Adrenal gland (tissue), 12 donors: ENCODE results near the gene ZNF644. TPM values are rescaled to one million over a fixed set of nuclear protein-coding genes. Genes with fewer than 3 reads are reported as not detected.
A peak's percentile ranks its signal among the peaks of the same experiment; 100 is the strongest.

Experiments used
- DNase-seq, 7 donors: peaks; one replicate each; pipeline ENCODE4 v3.0.0-alpha.2; 2019 to 2020
- H3K27ac ChIP-seq, 5 donors: fragments of 200-600 bp; sonication (generic) in 4 of 5; 1 replicate in 3 of 5; 2 replicates in 2 of 5; pipeline versions ENCODE4 v1.5.1 to v1.8.0; 2016 to 2020; ENCODE audit warnings: mild to moderate bottlenecking in 1 of 5
- H3K27me3 ChIP-seq: fragments of 200-600 bp; 2 replicates; pipeline ENCODE4 v1.8.0; 2021
- H3K36me3 ChIP-seq, 2 donors: fragments of 200-600 bp; replicated peaks in 1 of 2; 1 replicate in 1 of 2; 2 replicates in 1 of 2; pipeline versions ENCODE4 v1.5.1 to v1.8.0; 2018 to 2022
- H3K4me1 ChIP-seq, 2 donors: fragments of 200-600 bp; replicated peaks in 1 of 2; 1 replicate in 1 of 2; 2 replicates in 1 of 2; pipeline versions ENCODE4 v1.5.1 to v1.8.0; 2018 to 2021
- H3K4me3 ChIP-seq, 4 donors: fragments of 200-600 bp; sonication (generic) in 3 of 4; one replicate each; pipeline ENCODE4 v1.5.1; 2016 to 2018
- H3K9me3 ChIP-seq, 3 donors: fragments of 200-600 bp; sonication (generic) in 1 of 3; replicated peaks in 1 of 3; 1 replicate in 2 of 3; 2 replicates in 1 of 3; pipeline versions ENCODE4 v1.5.1 to v1.8.0; 2016 to 2021
- POLR2A ChIP-seq, 2 donors: fragments of 450-650 bp; IDR thresholded peaks; one replicate each; pipeline ENCODE4 v1.6.1; 2017; ENCODE audit warnings: antibody characterized with exemption in 2 of 2, mild to moderate bottlenecking in 2 of 2, moderate library complexity in 1 of 2
- WGBS, 4 donors: extraction: QIAGEN DNeasy Blood & Tissue Kit in 2 of 4; methylation state at CpG; one replicate each; pipeline versions ENCODE4 v1.1.5 to v1.1.7; 2013 to 2017; 5-methylcytosine and 5-hydroxymethylcytosine counted together
- intact Hi-C, 2 donors: fragments of 100-400 bp; cut with DNase I; formaldehyde crosslinking; loops; one replicate each; pipeline versions ENCODE4 v1.14.1 to v1.15.0; 2022 to 2023
- polyA plus RNA-seq, 3 donors: library from polyadenylated mRNA; stranded (reverse); fragments of 200-250 nt in 2 of 3; fragments of 350-450 nt in 1 of 3; fragmentation: Illumina TruSeq in 1 of 3; extraction: RNeasy Lipid Tissue Mini Kit (QIAGEN cat#74804) in 1 of 3; gene quantifications; one replicate each; pipeline ENCODE4 v1.2.3, GENCODE V29; 2013 to 2014
- total RNA-seq, 9 donors: library from RNA; depleted of rRNA in 4 of 9; stranded (reverse); fragments of >200 nt in 4 of 9; fragments of 120-200 nt in 1 of 9; fragmentation: NEBNext Ultra II Directional in 1 of 9; extraction: Animal tissue kit (Norgen Biotek cat#: 25700) in 1 of 9; gene quantifications; one replicate each; pipeline versions ENCODE4 v1.1.0 to v1.2.4, GENCODE V29; 2013 to 2023
- TF ChIP-seq, protein P1 (sequence below), 6 experiments: fragments of 450-650 bp in 4 of 6; fragments of 200-600 bp in 2 of 6; sonication (generic) in 1 of 6; IDR thresholded peaks; 1 replicate in 5 of 6; 2 replicates in 1 of 6; pipeline versions ENCODE4 v1.5.1 to v1.8.0; 2016 to 2021; ENCODE audit warnings: antibody characterized with exemption in 6 of 6, mild to moderate bottlenecking in 2 of 6, moderate library complexity in 1 of 6
- donor health status: healthy with polysubstance abuse.
- donor health status: Bipolar disorder and iron deficiency.
- donor health status: DM: yes; HTN: yes; CAD: no.
- donor health status: DM: no; HTN: no; CAD: no.
- donor health status: DM: no; HTN: no; CAD: no.
- donor health status: DM: yes; HTN: yes; CAD: no.

Gene ZNF644
- total and polyA plus RNA-seq, 12 donors: 15.7 to 60.2 (median 33.3) TPM

- TF ChIP-seq, protein P1, sequence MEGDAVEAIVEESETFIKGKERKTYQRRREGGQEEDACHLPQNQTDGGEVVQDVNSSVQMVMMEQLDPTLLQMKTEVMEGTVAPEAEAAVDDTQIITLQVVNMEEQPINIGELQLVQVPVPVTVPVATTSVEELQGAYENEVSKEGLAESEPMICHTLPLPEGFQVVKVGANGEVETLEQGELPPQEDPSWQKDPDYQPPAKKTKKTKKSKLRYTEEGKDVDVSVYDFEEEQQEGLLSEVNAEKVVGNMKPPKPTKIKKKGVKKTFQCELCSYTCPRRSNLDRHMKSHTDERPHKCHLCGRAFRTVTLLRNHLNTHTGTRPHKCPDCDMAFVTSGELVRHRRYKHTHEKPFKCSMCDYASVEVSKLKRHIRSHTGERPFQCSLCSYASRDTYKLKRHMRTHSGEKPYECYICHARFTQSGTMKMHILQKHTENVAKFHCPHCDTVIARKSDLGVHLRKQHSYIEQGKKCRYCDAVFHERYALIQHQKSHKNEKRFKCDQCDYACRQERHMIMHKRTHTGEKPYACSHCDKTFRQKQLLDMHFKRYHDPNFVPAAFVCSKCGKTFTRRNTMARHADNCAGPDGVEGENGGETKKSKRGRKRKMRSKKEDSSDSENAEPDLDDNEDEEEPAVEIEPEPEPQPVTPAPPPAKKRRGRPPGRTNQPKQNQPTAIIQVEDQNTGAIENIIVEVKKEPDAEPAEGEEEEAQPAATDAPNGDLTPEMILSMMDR (IDR thresholded peaks at IDR 0.05): peak in 1 of 6 experiments; percentile 19
- peak in 1 of 2 donors; percentile 54 for TF ChIP-seq POLR2A (IDR thresholded peaks at IDR 0.05)
- intact Hi-C loops: no loop called here
- WGBS, 4 donors: 1 to 3% (median 2%) methylated on average over 10 to 33 of the region's 33 CpGs
- H3K27ac ChIP-seq: peak overlapping the region in 4 of 5 donors; percentile 95 to 100 (median 100)
- peak; percentile 69 to 85 (median 80) for DNase-seq
- peaks cover 10 to 55% of the 10 kb centered on the region in 2 donors for H3K4me1 ChIP-seq
- no peaks in the 10 kb centered on the region for H3K27me3 ChIP-seq
- peak overlapping the region; percentile 56 to 90 (median 60) for H3K4me3 ChIP-seq
- no peaks in the 10 kb centered on the region for H3K36me3 ChIP-seq
- H3K9me3 ChIP-seq: no peaks in the 10 kb centered on the region
Observed at GRCh38 chr1:91020967-91021685, 709 bp downstream of the ZNF644 start.

DNA sequence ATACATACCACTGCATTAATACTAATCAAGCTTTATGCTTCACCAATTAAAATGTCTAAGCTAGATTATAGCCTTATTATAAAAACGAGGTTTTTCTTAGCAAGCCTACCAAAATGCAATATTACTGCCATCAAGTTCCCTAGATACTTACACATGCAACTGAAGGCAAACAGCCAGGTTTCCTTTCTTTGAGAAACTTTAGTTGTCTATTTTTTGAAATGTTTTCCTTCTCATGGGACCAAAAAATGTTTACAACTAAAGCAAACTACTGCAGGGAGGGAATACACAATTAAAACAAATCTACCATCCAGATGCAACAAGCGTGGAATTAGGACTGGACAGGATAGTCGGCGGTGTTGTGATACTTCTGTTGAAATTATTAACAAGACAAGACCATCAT lies 1.3 kb downstream of the ZNF644 start:
- DNase-seq: no peak
- intact Hi-C loops: no loop called here
- H3K27ac ChIP-seq: peak overlapping the region in 2 of 5 donors; percentile 99 to 100
- no peaks in the 10 kb centered on the region for H3K27me3 ChIP-seq
- no peaks in the 10 kb centered on the region for H3K9me3 ChIP-seq
- peak overlapping the region in 2 of 4 donors; percentile 58 to 90 for H3K4me3 ChIP-seq
- H3K4me1 ChIP-seq: peaks cover 10 to 57% of the 10 kb centered on the region in 2 donors
- no peaks in the 10 kb centered on the region for H3K36me3 ChIP-seq
- 44 to 48% (median 46%) methylated on average over 4 of the region's 4 CpGs for WGBS, 4 donors
- TF ChIP-seq POLR2A (IDR thresholded peaks at IDR 0.05): no peak
- TF ChIP-seq, protein P1 (IDR thresholded peaks at IDR 0.05): no peak

- Histone ChIP-seq H3K36me3 (no peaks in the 10 kb centered on the region), H3K4me3 (no peak overlapping the region), H3K9me3 (no peaks in the 10 kb centered on the region), H3K27me3 (no peaks in the 10 kb centered on the region), H3K4me1 (peaks cover 10 to 57% of the 10 kb centered on the region in 2 donors), H3K27ac (no peak overlapping the region)
- TF ChIP-seq POLR2A (IDR thresholded peaks at IDR 0.05): no peak
- TF ChIP-seq, protein P1 (IDR thresholded peaks at IDR 0.05): peak in 2 of 6 experiments; percentile 23 to 25
- 65 to 85% (median 75%) methylated on average over 2 of the region's 2 CpGs for WGBS, 4 donors
- intact Hi-C loops: no loop called here
- no peak for DNase-seq
Observed at GRCh38 chr1:91018006-91018405, 3.8 kb downstream of the ZNF644 start.

GRCh38 chr1:91015794-91016550 lies 5.9 kb downstream of the ZNF644 start:
- H3K27ac ChIP-seq: no peak overlapping the region
- H3K27me3 ChIP-seq: no peaks in the 10 kb centered on the region
- peaks cover 6 to 48% of the 10 kb centered on the region in 2 donors for H3K4me1 ChIP-seq
- TF ChIP-seq, protein P1 (IDR thresholded peaks at IDR 0.05): no peak
- TF ChIP-seq POLR2A (IDR thresholded peaks at IDR 0.05): no peak
- no peaks in the 10 kb centered on the region for H3K36me3 ChIP-seq
- DNase-seq: no peak
- H3K4me3 ChIP-seq: no peak overlapping the region
- intact Hi-C loops: no loop called here
- H3K9me3 ChIP-seq: no peaks in the 10 kb centered on the region
